HG03457 (cell line): ENCODE data around the gene BCL2L2.

Experiments used
- ATAC-seq: cut with Tn5 transposase; IDR thresholded peaks from one replicate; pipeline ENCODE4 v1.9.1; 2021; ENCODE audit warnings: moderate number of reproducible peaks; ENCODE audit not compliant: unreplicated experiment

The BCL2L2 gene

GRCh38 chr14:23299211-23299957 lies 7.2 kb upstream of the BCL2L2 start:
- ATAC-seq, result no peak

- ATAC-seq, result no peak
Measured at GRCh38 chr14:23299986-23300686, 6.5 kb upstream of the BCL2L2 start.

- no peak for ATAC-seq
Measured at GRCh38 chr14:23300687-23301223, 5.9 kb upstream of the BCL2L2 start.

- peak; percentile 76 for ATAC-seq
Measured at GRCh38 chr14:23301288-23301968, 5.2 kb upstream of the BCL2L2 start.

GRCh38 chr14:23301969-23302289 lies 4.7 kb upstream of the BCL2L2 start:
- peak; percentile 1 for ATAC-seq

GRCh38 chr14:23302290-23303225 lies 4.1 kb upstream of the BCL2L2 start, which contains the start of gene PPP1R3E:
Gene PPP1R3E (minus strand): TSS chr14:23302859. CDS start chr14:23302576, 283 bp downstream.
- peak; percentile 22 for ATAC-seq

- ATAC-seq, result no peak
Measured at GRCh38 chr14:23307146-23307530, 505 bp downstream of the BCL2L2 start.

GRCh38 chr14:23307687-23308644 lies 1.3 kb downstream of the BCL2L2 start:
- no peak for ATAC-seq

GRCh38 chr14:23308721-23309445 lies 2.2 kb downstream of the BCL2L2 start:
- ATAC-seq, result no peak

GRCh38 chr14:23310546-23310945 lies 3.9 kb downstream of the BCL2L2 start:
- ATAC-seq, result no peak

GRCh38 chr14:23316300-23316699 lies 9.7 kb downstream of the BCL2L2 start:
- ATAC-seq, result no peak

- no peak for ATAC-seq
Measured at GRCh38 chr14:23319746-23320583, 13.3 kb downstream of the BCL2L2 start.

GRCh38 chr14:23320584-23321571 lies 14.2 kb downstream of the BCL2L2 start, which contains the start of gene PABPN1:
Gene PABPN1 (plus strand): TSS chr14:23321457. CDS start chr14:23321470, 13 bp downstream.
- peak; percentile 81 for ATAC-seq

GRCh38 chr14:23321572-23322547 lies 15.2 kb downstream of the BCL2L2 start:
- peak; percentile 7 for ATAC-seq
